ENCODE measurements around the gene TGFBR2.

- no peak for TF ChIP-seq CTCF (conservative IDR thresholded peaks at IDR 0.05; ENCODE audit: low read depth, low read length)
- no peak for TF ChIP-seq EZH2 (IDR thresholded peaks at IDR 0.05; ENCODE audit: borderline replicate concordance, low read depth, low read length, poor library complexity, severe bottlenecking)
Observed at GRCh38 chr3:30617069-30617468, 10.7 kb downstream of the TGFBR2 start.
